ENCODE results near the gene ZBED6.
"Not testable (repeated sequence)": the region's sequence is repeated elsewhere in the genome, so short reads cannot be mapped to it uniquely, and the experiment has no call there.

ZBED6 gene

DNA sequence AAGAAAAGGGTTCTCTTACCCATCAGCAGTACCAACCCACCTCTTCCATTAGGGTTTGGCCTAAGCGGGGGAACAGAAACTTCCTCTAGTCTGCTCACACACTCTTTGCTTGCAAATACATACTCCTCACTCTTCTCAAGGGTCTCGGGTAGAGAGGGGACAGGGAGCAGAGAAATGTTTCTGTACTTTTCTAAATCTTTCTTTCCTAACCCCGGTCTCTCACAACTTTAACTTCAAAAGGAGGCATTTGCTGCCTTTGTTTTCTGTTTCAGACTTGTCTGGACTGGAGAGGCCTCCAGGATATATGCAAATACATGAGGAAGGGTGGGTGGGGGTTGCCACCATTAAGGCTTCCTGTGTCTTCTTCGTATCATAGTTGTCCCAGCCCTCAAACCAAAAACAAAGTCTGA lies 41.0 kb upstream of the ZBED6 start:
- no peaks in the 10 kb centered on the region for H3K36me3 ChIP-seq (ENCODE audit: insufficient read depth, low read length)
- no peaks in the 10 kb centered on the region for H3K9me3 ChIP-seq (ENCODE audit: low read length)
- H3K4me3 ChIP-seq (ENCODE audit: low read depth, low read length, poor library complexity, severe bottlenecking) = peak overlapping the region; percentile 3
- H3K9ac ChIP-seq (ENCODE audit: low read length) = peak overlapping the region; percentile 42
- no peak for TF ChIP-seq CTCF (IDR thresholded peaks at IDR 0.05; ENCODE audit: low read length)
- TF ChIP-seq EZH2 (IDR thresholded peaks at IDR 0.05; ENCODE audit: borderline replicate concordance, low read length) = no peak
- no peaks in the 10 kb centered on the region for H3F3A ChIP-seq (ENCODE audit: insufficient read depth, low read length)
- no peaks in the 10 kb centered on the region for H3K27me3 ChIP-seq (ENCODE audit: insufficient read depth, low read length)
- H2AFZ ChIP-seq (ENCODE audit: low read length) = no peak overlapping the region
- no peaks in the 10 kb centered on the region for H3K79me2 ChIP-seq (ENCODE audit: insufficient read depth, low read length)
- no peaks in the 10 kb centered on the region for H3K9me2 ChIP-seq (ENCODE audit: low read depth, low read length)
- H3K4me1 ChIP-seq (ENCODE audit: insufficient read depth, low read length, severe bottlenecking) = peaks cover 46% of the 10 kb centered on the region
- H4K20me1 ChIP-seq (ENCODE audit: insufficient read depth, low read length) = no peaks in the 10 kb centered on the region
- peak overlapping the region; percentile 94 for H3K27ac ChIP-seq (ENCODE audit: low read depth, low read length, poor library complexity, severe bottlenecking)
- H3K4me2 ChIP-seq (ENCODE audit: low read length) = peak overlapping the region; percentile 53

GRCh38 chr1:203756036-203756435 lies 39.4 kb upstream of the ZBED6 start:
- H4K20me1 ChIP-seq (ENCODE audit: insufficient read depth, low read length) = no peaks in the 10 kb centered on the region
- H3K4me3 ChIP-seq (ENCODE audit: low read depth, low read length, poor library complexity, severe bottlenecking) = no peak overlapping the region

DNA sequence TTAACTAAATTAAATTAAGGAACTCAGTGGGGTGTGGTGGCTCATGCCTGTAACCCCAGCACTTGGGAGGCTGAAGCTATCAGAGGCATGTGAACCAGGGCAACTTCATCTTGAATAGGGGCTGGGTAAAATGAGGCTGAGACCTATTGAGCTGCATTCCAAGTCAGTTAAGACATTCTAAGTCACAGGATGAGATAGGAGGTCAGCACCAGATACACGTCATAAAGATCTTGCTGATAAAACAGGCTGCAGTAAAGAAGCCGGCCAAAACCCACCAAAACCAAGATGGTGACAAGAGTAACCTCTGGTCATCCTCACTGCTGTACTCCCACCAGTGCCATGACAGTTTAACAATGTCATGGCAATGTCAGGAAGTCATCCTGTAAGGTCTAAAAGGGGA lies 36.7 kb upstream of the ZBED6 start:
- not testable (repeated sequence) for H3K9me3 ChIP-seq (ENCODE audit: low read length); H3K27me3 ChIP-seq (ENCODE audit: insufficient read depth, low read length); H3K79me2 ChIP-seq (ENCODE audit: insufficient read depth, low read length); H3K9me2 ChIP-seq (ENCODE audit: low read depth, low read length); H4K20me1 ChIP-seq (ENCODE audit: insufficient read depth, low read length); H3K36me3 ChIP-seq (ENCODE audit: insufficient read depth, low read length); H3K4me3 ChIP-seq (ENCODE audit: low read depth, low read length, poor library complexity, severe bottlenecking); H3F3A ChIP-seq (ENCODE audit: insufficient read depth, low read length); H3K4me2 ChIP-seq (ENCODE audit: low read length); H3K9ac ChIP-seq (ENCODE audit: low read length)
- Histone ChIP-seq H3K4me1 (ENCODE audit: insufficient read depth, low read length, severe bottlenecking) (peaks cover 63% of the 10 kb centered on the region), H2AFZ (ENCODE audit: low read length) (0 out of 2 replicates have a peak overlapping the region, but pooled peaks have one; percentile 58), H3K27ac (ENCODE audit: low read depth, low read length, poor library complexity, severe bottlenecking) (peak overlapping the region; percentile 75)

More at GRCh38 chr1:203756036-203756435, 39.4 kb upstream of the ZBED6 start:
- H3K27me3 ChIP-seq (ENCODE audit: insufficient read depth, low read length) = no peaks in the 10 kb centered on the region
- peak overlapping the region; percentile 12; the same call in 1 of the 2 replicates for H3K9ac ChIP-seq (ENCODE audit: low read length)
- H3K79me2 ChIP-seq (ENCODE audit: insufficient read depth, low read length) = no peaks in the 10 kb centered on the region
- H2AFZ ChIP-seq (ENCODE audit: low read length) = no peak overlapping the region
- H3K36me3 ChIP-seq (ENCODE audit: insufficient read depth, low read length) = no peaks in the 10 kb centered on the region
- H3F3A ChIP-seq (ENCODE audit: insufficient read depth, low read length) = no peaks in the 10 kb centered on the region
- no peaks in the 10 kb centered on the region for H3K9me2 ChIP-seq (ENCODE audit: low read depth, low read length)
- H3K9me3 ChIP-seq (ENCODE audit: low read length) = no peaks in the 10 kb centered on the region
- H3K4me2 ChIP-seq (ENCODE audit: low read length) = peak overlapping the region; percentile 8; the same call in 1 of the 2 replicates
- peak overlapping the region; percentile 94 for H3K27ac ChIP-seq (ENCODE audit: low read depth, low read length, poor library complexity, severe bottlenecking)
- no peak for TF ChIP-seq EZH2 (IDR thresholded peaks at IDR 0.05; ENCODE audit: borderline replicate concordance, low read length)
- TF ChIP-seq CTCF (IDR thresholded peaks at IDR 0.05; ENCODE audit: low read length) = no peak
- peaks cover 58% of the 10 kb centered on the region for H3K4me1 ChIP-seq (ENCODE audit: insufficient read depth, low read length, severe bottlenecking)

- H3K27me3 ChIP-seq (ENCODE audit: insufficient read depth, low read length) = no peaks in the 10 kb centered on the region
- H3K4me3 ChIP-seq (ENCODE audit: low read depth, low read length, poor library complexity, severe bottlenecking) = no peak overlapping the region
- no peaks in the 10 kb centered on the region for H3K9me3 ChIP-seq (ENCODE audit: low read length)
- H3F3A ChIP-seq (ENCODE audit: insufficient read depth, low read length) = no peaks in the 10 kb centered on the region
- H3K4me2 ChIP-seq (ENCODE audit: low read length) = no peak overlapping the region
- peak overlapping the region; percentile 75 for H3K27ac ChIP-seq (ENCODE audit: low read depth, low read length, poor library complexity, severe bottlenecking)
- H4K20me1 ChIP-seq (ENCODE audit: insufficient read depth, low read length) = no peaks in the 10 kb centered on the region
- peaks cover 63% of the 10 kb centered on the region for H3K4me1 ChIP-seq (ENCODE audit: insufficient read depth, low read length, severe bottlenecking)
- H3K9ac ChIP-seq (ENCODE audit: low read length) = no peak overlapping the region; the same call in 1 of the 2 replicates
- no peak for TF ChIP-seq CTCF (IDR thresholded peaks at IDR 0.05; ENCODE audit: low read length)
- H3K79me2 ChIP-seq (ENCODE audit: insufficient read depth, low read length) = peaks cover 3% of the 10 kb centered on the region
- H3K9me2 ChIP-seq (ENCODE audit: low read depth, low read length) = no peaks in the 10 kb centered on the region
- no peaks in the 10 kb centered on the region for H3K36me3 ChIP-seq (ENCODE audit: insufficient read depth, low read length)
- no peak overlapping the region for H2AFZ ChIP-seq (ENCODE audit: low read length)
These were observed 34.9 kb upstream of the ZBED6 start for GRCh38 chr1:203760506-203760905.

DNA sequence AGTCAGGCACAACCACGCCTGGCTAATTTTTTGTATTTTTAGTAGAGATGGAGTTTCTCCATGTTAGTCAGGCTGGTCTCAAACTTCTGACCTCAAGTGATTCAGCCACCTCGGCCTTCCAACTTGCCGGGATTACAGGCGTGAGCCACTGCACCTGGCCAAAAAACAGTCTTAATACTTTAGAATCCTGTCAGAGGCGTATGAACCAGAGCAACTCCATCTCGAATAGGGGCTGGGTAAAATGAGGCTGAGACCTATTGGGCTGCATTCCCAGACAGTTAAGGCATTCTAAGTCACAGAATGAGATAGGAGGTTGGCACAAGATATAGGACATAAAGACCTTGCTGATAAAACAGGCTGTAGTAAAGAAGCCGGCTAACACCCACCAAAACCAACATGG lies 33.5 kb upstream of the ZBED6 start:
- not testable (repeated sequence) for H3K27me3 ChIP-seq (ENCODE audit: insufficient read depth, low read length); H3K36me3 ChIP-seq (ENCODE audit: insufficient read depth, low read length); H4K20me1 ChIP-seq (ENCODE audit: insufficient read depth, low read length); H3K9me3 ChIP-seq (ENCODE audit: low read length); H3K4me3 ChIP-seq (ENCODE audit: low read depth, low read length, poor library complexity, severe bottlenecking); H3K9me2 ChIP-seq (ENCODE audit: low read depth, low read length); H3K9ac ChIP-seq (ENCODE audit: low read length); H2AFZ ChIP-seq (ENCODE audit: low read length); H3K4me2 ChIP-seq (ENCODE audit: low read length); H3F3A ChIP-seq (ENCODE audit: insufficient read depth, low read length)
- Histone ChIP-seq H3K79me2 (ENCODE audit: insufficient read depth, low read length) (peaks cover 15% of the 10 kb centered on the region), H3K27ac (ENCODE audit: low read depth, low read length, poor library complexity, severe bottlenecking) (peak overlapping the region; percentile 33), H3K4me1 (ENCODE audit: insufficient read depth, low read length, severe bottlenecking) (peaks cover 64% of the 10 kb centered on the region)

Measured in OCI-LY1 (cell line).